ENCODE results near the gene QRFP.

Gene QRFP

GRCh38 chr9:130930132-130930803 lies 33.7 kb upstream of the QRFP start:
- H3K36me3 Mint-ChIP-seq (ENCODE audit: insufficient read depth), result no peaks in the 10 kb centered on the region
- no peak for ATAC-seq (replicated peaks; ENCODE audit: extremely low read depth, poor library complexity, severe bottlenecking)
- no peak overlapping the region for H3K4me3 Mint-ChIP-seq
- no peak for DNase-seq (ENCODE audit: low spot score in 2 of 2)
- peaks cover 61% of the 10 kb centered on the region for H3K27me3 Mint-ChIP-seq
- no peak overlapping the region for H3K27ac Mint-ChIP-seq (ENCODE audit: low read depth)
- no peaks in the 10 kb centered on the region for H3K9me3 Mint-ChIP-seq
- H3K4me1 Mint-ChIP-seq, result no peaks in the 10 kb centered on the region

DNA sequence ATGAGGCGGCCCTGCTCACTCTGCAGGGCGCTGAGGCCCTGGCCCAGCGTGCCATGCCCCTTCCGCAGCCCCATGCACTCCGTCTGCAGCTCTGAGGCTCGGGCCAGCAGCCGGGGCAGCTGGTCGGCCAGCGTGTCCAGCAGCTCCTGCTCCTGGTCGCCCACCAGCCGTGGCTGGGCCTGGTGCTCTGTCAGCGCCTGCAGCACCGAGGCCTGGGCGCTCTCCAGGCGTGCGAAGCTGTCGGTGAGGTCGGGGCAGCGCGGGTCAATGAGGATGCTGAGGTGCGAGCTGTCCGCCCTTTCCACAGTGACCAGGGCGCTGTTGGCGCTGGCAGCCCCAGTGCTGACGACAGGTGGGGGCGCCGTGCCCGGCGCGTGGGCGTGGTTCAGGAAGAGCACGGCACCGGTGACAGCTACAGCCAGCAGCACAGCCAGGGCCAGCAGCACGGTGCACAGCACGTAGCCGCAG lies 33.0 kb upstream of the QRFP start:
- no peaks in the 10 kb centered on the region for H3K9me3 Mint-ChIP-seq
- H3K4me1 Mint-ChIP-seq, result no peaks in the 10 kb centered on the region
- no peaks in the 10 kb centered on the region for H3K36me3 Mint-ChIP-seq (ENCODE audit: insufficient read depth)
- DNase-seq (ENCODE audit: low spot score in 2 of 2) (no peak), ATAC-seq (replicated peaks; ENCODE audit: extremely low read depth, poor library complexity, severe bottlenecking) (no peak)
- H3K27ac Mint-ChIP-seq (ENCODE audit: low read depth), result no peak overlapping the region
- H3K4me3 Mint-ChIP-seq, result no peak overlapping the region
- peaks cover 54% of the 10 kb centered on the region for H3K27me3 Mint-ChIP-seq

- no peaks in the 10 kb centered on the region for H3K9me3 Mint-ChIP-seq
- ATAC-seq (replicated peaks; ENCODE audit: extremely low read depth, poor library complexity, severe bottlenecking), result no peak
- DNase-seq (ENCODE audit: low spot score in 2 of 2), result no peak
- H3K27me3 Mint-ChIP-seq, result peaks cover 47% of the 10 kb centered on the region
- H3K36me3 Mint-ChIP-seq (ENCODE audit: insufficient read depth), result no peaks in the 10 kb centered on the region
- no peak overlapping the region for H3K27ac Mint-ChIP-seq (ENCODE audit: low read depth)
- H3K4me1 Mint-ChIP-seq, result no peaks in the 10 kb centered on the region
- H3K4me3 Mint-ChIP-seq, result no peak overlapping the region
Measured at GRCh38 chr9:130927995-130928900, 31.6 kb upstream of the QRFP start.

GRCh38 chr9:130927338-130927737 lies 30.7 kb upstream of the QRFP start:
- ATAC-seq (replicated peaks; ENCODE audit: extremely low read depth, poor library complexity, severe bottlenecking) (no peak), DNase-seq (ENCODE audit: low spot score in 2 of 2) (no peak)
- Mint-ChIP-seq H3K4me1 (no peaks in the 10 kb centered on the region), H3K36me3 (ENCODE audit: insufficient read depth) (no peaks in the 10 kb centered on the region), H3K27me3 (peaks cover 47% of the 10 kb centered on the region), H3K9me3 (no peaks in the 10 kb centered on the region), H3K27ac (ENCODE audit: low read depth) (no peak overlapping the region), H3K4me3 (no peak overlapping the region)

DNA sequence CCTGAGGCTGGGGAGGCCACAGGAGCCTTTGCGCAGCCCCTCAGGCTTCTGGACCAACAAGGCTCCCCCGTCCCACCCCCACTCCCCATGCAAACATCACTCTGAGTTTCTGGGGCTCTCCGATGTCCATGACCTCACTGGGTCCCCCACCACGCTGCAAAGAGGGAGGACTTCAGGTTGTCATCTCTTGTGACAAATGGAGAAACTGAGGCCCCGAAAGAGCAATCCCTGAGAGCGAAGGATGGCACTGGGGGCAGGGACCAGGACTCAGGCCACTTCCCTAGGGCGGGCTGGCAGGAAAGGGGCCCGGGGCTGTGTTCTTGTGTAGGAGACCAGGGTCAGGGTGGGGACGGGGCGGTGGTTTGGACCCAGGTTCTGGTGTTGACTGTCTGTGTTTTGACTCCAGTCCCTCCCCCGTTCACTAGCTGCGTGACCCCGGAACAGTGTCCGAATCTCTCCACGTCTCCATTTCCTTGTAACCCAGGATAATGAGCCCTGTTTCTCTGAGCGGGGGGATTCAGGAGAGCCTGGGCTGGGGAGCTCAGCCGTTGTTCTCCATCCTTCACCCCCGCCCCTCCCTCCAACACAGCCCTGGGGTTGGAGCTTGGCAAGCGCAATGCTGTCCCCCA lies 28.6 kb upstream of the QRFP start:
- H3K4me3 Mint-ChIP-seq, result no peak overlapping the region
- H3K9me3 Mint-ChIP-seq, result no peaks in the 10 kb centered on the region
- H3K4me1 Mint-ChIP-seq, result no peaks in the 10 kb centered on the region
- H3K27me3 Mint-ChIP-seq, result peaks cover 46% of the 10 kb centered on the region
- DNase-seq (ENCODE audit: low spot score in 2 of 2) (no peak), ATAC-seq (replicated peaks; ENCODE audit: extremely low read depth, poor library complexity, severe bottlenecking) (no peak)
- no peak overlapping the region for H3K27ac Mint-ChIP-seq (ENCODE audit: low read depth)
- H3K36me3 Mint-ChIP-seq (ENCODE audit: insufficient read depth), result no peaks in the 10 kb centered on the region

DNA sequence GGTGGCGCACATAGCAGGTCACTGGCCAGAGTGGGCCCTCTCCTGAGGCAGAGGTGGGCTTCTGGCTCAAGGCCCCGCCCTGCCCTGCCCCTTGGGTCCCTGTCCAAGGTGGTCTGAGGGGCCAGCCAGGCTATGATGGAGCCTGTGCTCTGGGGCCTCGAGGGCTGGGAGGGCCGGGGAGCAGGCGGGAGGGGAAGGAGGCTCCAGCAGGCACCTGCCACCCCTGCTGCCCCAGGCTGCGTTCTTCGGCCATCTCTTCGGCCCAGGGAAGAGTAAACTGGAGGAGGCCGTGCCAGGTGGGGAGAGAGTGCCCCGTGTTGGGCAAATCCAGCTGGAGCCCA lies 27.8 kb upstream of the QRFP start:
- no peaks in the 10 kb centered on the region for H3K36me3 Mint-ChIP-seq (ENCODE audit: insufficient read depth)
- H3K27me3 Mint-ChIP-seq, result peaks cover 41% of the 10 kb centered on the region
- H3K27ac Mint-ChIP-seq (ENCODE audit: low read depth), result no peak overlapping the region
- no peaks in the 10 kb centered on the region for H3K4me1 Mint-ChIP-seq
- H3K4me3 Mint-ChIP-seq, result no peak overlapping the region
- ATAC-seq (replicated peaks; ENCODE audit: extremely low read depth, poor library complexity, severe bottlenecking), result no peak
- no peak for DNase-seq (ENCODE audit: low spot score in 2 of 2)
- no peaks in the 10 kb centered on the region for H3K9me3 Mint-ChIP-seq

GRCh38 chr9:130923611-130924447 lies 27.2 kb upstream of the QRFP start:
- no peaks in the 10 kb centered on the region for H3K4me1 Mint-ChIP-seq
- no peak overlapping the region for H3K4me3 Mint-ChIP-seq
- H3K27me3 Mint-ChIP-seq, result peaks cover 41% of the 10 kb centered on the region
- no peaks in the 10 kb centered on the region for H3K9me3 Mint-ChIP-seq
- DNase-seq (ENCODE audit: low spot score in 2 of 2) (no peak), ATAC-seq (replicated peaks; ENCODE audit: extremely low read depth, poor library complexity, severe bottlenecking) (no peak)
- H3K27ac Mint-ChIP-seq (ENCODE audit: low read depth), result no peak overlapping the region
- H3K36me3 Mint-ChIP-seq (ENCODE audit: insufficient read depth), result no peaks in the 10 kb centered on the region

DNA sequence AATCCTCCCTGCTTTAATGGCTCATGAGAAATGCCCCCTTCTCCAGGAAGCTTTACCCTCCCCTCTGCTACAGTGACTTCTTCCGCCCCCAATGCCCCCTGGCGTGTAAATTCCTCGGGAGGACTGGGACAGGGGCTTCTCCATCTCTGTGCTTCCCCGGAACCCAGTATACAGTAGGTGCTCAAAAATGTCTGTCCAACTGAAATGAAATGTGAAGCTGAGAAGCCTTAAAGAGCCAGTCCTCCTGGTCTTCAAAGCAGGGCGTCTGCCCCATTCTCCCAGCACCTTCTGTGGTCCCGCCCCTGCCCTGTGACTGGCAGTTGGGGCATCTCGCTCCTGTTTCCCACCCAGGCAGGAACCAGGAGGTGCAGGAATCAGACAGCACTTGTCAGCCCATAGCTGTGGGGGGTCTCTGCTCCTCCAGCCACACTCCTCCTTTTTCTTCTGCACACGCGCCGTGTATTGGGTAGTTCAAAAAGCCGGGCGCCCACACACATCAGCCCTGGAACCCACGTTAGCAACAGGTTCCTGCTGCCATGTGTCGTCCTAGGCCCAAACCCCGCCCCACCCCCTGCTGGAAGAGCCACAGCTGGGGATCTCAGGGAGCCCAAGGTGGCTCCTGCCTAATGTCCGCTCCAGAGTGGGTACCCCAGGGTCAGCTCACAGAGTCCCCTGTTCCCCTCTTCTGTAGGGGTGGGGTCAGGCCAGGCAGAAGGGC lies 26.4 kb upstream of the QRFP start:
- no peak for DNase-seq (ENCODE audit: low spot score in 2 of 2)
- Mint-ChIP-seq H3K4me1 (no peaks in the 10 kb centered on the region), H3K9me3 (no peaks in the 10 kb centered on the region), H3K36me3 (ENCODE audit: insufficient read depth) (no peaks in the 10 kb centered on the region), H3K27ac (ENCODE audit: low read depth) (no peak overlapping the region), H3K4me3 (no peak overlapping the region), H3K27me3 (peaks cover 36% of the 10 kb centered on the region)
- no peak for ATAC-seq (replicated peaks; ENCODE audit: extremely low read depth, poor library complexity, severe bottlenecking)

DNA sequence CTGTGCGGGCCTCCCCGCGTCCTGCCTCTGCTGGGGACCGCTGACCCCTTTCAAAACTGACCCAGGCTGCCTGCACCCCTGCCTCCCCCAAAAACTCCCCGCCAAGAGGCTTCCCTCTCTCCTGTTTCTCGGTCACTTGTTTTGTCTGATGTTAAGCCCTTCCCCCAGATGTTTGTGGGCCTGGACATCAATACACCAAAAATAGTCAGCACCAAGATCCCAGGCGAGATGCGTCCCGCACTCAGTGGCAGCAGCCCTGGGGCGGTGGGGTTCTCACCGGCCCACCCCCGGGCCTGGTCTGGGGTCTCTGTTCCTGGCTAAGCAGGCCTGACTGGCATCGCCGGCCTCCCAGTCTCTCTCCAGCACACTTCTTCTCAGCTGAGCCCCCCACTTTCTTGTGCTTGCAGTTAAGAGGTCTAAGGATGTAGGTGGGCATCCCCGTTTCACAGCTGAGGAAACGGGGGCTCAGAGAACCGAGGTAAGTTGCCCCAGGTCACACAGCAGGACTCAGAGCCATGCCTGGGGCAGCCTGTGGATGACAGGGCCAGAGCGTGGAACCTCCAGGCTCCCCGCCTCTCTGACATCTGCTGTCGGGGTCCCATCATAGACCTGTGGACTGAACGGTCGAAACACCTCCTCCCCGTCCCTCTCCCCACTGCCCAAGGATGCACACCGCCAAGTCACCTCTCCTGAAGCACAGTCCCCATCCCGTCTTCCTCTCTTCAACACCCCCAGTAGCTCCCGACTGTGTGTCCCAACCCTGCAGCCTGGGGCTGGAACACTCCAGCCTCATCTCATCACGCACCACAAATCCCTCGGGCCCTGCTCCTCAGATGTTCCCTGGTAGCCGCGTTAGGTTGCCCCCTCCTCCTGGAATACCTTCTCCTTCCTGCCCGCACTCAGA lies 25.6 kb upstream of the QRFP start:
- Mint-ChIP-seq H3K36me3 (ENCODE audit: insufficient read depth) (no peaks in the 10 kb centered on the region), H3K9me3 (no peaks in the 10 kb centered on the region), H3K4me3 (no peak overlapping the region), H3K27me3 (peaks cover 35% of the 10 kb centered on the region), H3K27ac (ENCODE audit: low read depth) (no peak overlapping the region), H3K4me1 (no peaks in the 10 kb centered on the region)
- ATAC-seq (replicated peaks; ENCODE audit: extremely low read depth, poor library complexity, severe bottlenecking), result no peak
- DNase-seq (ENCODE audit: low spot score in 2 of 2), result no peak

GRCh38 chr9:130921300-130921988 lies 24.8 kb upstream of the QRFP start:
- no peak overlapping the region for H3K27ac Mint-ChIP-seq (ENCODE audit: low read depth)
- peaks cover 43% of the 10 kb centered on the region for H3K27me3 Mint-ChIP-seq
- no peak for DNase-seq (ENCODE audit: low spot score in 2 of 2)
- H3K4me1 Mint-ChIP-seq, result no peaks in the 10 kb centered on the region
- H3K36me3 Mint-ChIP-seq (ENCODE audit: insufficient read depth), result no peaks in the 10 kb centered on the region
- no peak for ATAC-seq (replicated peaks; ENCODE audit: extremely low read depth, poor library complexity, severe bottlenecking)
- H3K9me3 Mint-ChIP-seq, result no peaks in the 10 kb centered on the region
- H3K4me3 Mint-ChIP-seq, result no peak overlapping the region

Measured in central memory CD8-positive, alpha-beta T cell (primary cell).